Measurements from ENCODE around the gene QRFP.

DNA sequence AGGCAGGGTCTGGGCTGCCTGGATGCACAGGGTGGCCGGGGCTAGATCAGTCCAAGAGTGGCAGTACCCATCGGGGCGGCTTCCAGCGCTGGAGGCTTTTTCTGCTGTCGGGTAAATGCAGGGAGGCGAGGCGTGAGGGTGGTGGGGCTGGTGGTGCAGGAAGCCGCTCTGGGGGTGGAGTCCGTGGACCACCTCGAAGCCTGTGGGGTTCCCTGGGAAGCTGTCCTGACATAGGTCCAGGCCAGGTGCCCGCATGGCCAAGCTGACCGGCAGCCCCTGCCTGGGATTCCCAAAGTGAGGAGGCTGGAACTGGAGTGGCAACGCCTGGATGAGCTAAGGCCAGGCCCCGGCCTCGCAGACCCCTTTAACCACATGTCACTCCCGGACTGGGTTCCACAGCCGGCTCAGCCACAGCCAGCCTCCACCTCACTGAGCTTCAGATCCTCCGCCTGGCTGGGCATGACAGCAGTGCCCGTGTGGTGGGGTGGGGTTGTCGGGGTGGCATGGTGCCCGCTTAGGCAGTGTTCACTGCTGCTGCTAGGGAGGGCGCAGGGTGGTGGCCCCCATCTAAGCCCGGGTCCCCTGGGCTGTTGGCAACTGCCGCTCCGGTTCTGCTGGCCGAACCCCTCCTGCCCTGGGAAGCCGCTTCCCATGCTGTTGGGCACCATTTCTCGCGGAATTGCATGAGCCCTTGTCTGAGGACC, 1.4 kb upstream of the QRFP start:
- TF ChIP-seq, protein P1, sequence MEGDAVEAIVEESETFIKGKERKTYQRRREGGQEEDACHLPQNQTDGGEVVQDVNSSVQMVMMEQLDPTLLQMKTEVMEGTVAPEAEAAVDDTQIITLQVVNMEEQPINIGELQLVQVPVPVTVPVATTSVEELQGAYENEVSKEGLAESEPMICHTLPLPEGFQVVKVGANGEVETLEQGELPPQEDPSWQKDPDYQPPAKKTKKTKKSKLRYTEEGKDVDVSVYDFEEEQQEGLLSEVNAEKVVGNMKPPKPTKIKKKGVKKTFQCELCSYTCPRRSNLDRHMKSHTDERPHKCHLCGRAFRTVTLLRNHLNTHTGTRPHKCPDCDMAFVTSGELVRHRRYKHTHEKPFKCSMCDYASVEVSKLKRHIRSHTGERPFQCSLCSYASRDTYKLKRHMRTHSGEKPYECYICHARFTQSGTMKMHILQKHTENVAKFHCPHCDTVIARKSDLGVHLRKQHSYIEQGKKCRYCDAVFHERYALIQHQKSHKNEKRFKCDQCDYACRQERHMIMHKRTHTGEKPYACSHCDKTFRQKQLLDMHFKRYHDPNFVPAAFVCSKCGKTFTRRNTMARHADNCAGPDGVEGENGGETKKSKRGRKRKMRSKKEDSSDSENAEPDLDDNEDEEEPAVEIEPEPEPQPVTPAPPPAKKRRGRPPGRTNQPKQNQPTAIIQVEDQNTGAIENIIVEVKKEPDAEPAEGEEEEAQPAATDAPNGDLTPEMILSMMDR (IDR thresholded peaks at IDR 0.05): no peak
- TF ChIP-seq POLR2A (IDR thresholded peaks at IDR 0.05): no peak
